Measurements from ENCODE around the gene TMSB4X.
A peak's percentile ranks its signal among the peaks of the same experiment; 100 is the strongest.
"Not testable (repeated sequence)": the region's sequence is repeated elsewhere in the genome, so short reads cannot be mapped to it uniquely, and the experiment has no call there.

The TMSB4X gene

DNA sequence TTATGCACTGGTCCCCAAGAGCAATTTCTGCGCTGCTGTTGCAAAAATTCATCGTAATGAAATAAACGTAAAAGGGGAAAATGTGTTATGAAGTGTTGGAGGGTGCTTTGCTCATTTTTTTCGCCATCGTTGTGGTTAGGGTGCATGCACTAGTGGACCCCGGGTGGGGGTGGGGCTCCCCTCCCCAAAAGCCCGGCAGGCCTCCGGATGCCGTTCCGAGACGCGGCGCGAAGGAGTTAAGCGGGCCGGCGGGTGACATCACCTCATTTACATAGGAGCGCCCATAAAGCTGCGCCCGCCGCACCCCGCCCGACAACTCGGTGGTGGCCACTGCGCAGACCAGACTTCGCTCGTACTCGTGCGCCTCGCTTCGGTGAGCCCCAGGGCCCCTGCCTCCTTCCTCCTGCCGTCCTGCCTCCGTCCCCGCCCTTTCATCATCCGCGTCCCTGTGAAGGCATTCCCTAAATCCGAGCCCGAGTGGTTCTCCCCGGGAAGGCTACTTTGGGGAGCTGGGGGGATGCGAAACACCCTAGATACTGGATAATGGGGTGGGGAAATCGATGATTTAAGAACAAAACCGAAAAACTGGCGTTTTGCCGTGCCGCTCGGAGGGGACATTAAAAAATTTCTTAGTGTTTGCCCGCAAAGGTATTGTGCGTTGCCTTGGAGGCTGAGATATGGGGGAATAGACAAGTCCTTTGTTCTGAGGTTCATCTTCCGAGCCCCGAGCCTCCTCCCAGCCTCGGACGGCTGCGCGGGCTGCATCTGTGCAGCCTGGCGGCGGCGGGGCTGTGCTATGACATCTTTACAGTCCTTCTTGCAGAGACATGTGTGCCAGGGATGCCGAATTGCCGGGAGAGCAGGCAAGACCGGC is at the start of gene TMSB4X:
Gene TMSB4X, plus strand, starts transcription at position 315 of the 874 bp plus-strand sequence.
- DNase-seq: peak; percentile 90

DNA sequence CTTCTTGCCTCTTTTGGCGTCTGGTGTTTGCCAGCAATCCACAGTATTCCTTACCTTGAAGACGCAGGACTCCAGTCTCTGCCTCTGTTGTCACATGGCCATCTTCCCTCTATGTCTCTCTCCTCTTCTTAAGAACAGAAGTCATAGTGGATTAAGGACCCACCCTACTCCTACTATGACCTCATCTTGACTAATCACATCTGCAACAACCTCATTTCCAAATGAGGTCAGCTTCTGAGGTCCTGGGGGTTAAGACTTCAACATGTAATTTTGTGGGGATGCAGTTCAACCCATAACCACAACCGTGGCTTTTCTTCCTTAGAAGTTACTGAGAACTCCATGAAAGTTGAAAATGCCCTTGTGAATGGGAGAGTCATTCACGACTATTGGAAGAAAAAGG is 45.2 kb upstream of the TMSB4X start:
- no peak for DNase-seq

DNA sequence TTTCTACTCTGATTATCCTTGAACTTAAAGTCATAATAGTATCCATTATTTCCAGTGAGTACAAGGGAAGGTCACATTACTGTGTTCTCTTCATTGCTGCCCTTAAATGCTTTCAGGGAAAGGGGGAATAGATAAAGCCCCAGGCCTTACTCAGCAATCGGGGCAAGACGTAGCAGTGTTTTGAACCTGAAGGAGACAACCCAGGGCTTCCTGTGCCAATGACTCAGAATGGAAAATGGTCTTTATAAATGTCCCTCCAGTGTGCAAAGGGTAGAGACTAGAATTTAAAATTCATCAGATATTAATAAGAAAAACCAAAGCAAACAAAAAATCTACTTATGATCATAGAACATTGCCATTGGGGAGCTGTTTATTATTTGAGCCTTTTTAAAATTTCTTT is 44.8 kb upstream of the TMSB4X start:
- DNase-seq: no peak

DNA sequence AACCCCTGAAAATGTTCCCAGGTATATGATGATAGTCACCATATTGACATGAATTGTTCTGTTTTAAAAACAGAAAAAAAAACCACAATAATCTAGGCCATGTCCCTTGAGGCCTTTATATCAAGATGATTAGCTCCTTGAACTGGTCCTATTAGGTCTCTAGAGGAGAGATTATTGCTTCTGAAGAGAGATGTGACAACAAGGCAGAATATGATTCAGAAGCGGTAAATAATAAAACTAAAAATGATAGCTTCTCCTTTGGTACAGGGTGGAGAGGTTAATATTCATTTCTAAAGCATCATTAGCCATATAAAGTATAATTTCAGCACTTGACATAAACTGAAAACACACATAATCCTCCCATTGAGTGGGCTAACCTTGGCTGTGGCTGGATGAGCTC is 42.7 kb upstream of the TMSB4X start:
- no peak for DNase-seq

DNA sequence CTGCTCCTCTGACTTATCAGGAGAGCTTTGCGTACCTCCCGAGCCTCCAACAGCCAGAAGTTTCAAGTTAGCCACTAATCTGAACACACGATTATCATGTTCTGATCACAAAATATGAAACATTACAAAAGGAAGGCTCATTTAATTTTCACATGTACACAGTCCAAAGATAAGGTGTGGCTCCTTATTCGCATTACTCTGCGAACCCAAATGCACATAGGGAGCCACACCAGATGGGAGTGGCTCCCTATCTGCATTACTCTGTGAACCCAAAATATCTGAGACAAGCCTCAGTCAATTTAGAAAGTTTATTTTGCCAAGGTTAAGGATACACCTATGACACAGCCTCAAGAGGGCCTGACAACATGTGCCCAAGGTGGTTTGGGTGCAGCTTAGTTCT is 40.1 kb upstream of the TMSB4X start:
- DNase-seq: no peak

DNA sequence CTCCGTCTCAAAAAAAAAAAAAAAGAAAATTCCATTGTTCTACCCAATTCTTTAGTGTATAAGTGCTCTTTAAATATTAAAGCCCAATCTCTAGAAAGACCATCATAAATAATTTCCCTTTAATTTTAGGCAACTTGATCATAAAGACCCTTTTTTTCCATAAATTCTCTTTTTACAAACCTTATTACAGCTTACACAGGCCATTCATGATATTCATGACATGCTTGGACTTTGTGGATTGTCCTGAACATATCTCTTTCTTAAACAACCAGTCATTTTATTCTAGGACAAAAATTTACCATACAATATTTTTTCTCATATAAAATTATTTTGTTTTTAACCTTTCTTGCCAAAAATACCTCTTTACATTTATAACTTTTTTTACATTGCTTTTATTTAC is 38.0 kb upstream of the TMSB4X start:
- DNase-seq: no peak

DNA sequence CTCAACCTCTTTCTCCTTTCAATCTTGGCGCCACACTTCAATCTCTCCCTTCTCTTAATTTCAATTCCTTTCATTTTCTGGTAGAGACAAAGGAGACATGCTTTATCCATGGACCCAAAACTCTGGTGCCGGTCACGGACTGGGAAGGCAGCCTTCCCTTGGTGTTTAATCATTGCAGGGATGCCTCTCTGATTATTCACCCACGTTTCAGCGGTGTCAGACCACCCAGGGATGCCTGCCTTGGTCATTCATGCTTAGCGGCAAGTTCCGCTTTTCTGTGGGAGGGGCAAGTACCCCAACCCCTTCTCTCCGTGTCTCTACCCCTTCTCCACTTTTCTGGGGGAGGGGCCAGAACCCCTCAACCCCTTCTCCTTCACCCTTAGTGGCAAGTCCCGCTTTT is 34.4 kb upstream of the TMSB4X start:
- not testable (repeated sequence) for DNase-seq

DNA sequence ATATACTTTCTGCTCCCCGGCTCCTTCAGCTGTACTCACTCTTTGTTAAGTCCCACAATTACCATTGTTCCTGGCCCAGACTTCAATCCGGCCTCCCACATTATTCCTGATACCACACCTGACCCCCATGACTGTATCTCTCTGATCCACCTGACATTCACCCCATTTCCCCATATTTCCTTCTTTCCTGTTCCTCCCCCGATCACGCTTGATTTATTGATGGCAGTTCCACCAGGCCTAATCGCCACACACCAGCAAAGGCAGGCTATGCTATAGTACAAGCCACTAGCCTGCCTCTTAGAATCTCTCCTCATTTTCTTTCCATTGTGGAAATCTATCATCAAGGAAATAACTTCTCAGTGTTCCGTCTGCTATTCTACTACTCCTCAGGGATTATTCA is 31.3 kb upstream of the TMSB4X start:
- DNase-seq: not testable (repeated sequence)

DNA sequence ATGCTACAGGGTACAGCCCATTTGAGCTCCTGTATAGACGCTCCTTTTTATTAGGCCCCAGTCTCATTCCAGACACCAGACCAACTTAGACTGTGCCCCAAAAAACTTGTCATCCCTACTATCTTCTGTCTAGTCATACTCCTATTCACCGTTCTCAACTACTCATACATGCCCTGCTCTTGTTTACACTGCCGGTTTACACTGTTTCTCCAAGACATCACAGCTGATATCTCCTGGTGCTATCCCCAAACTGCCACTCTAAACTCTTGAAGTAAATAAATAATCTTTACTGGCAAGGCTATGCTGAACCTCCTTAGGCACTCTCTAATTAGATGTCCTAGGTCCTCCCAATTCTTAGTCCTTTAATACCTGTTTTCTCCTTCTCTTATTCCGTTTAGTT is 30.5 kb upstream of the TMSB4X start:
- not testable (repeated sequence) for DNase-seq

DNA sequence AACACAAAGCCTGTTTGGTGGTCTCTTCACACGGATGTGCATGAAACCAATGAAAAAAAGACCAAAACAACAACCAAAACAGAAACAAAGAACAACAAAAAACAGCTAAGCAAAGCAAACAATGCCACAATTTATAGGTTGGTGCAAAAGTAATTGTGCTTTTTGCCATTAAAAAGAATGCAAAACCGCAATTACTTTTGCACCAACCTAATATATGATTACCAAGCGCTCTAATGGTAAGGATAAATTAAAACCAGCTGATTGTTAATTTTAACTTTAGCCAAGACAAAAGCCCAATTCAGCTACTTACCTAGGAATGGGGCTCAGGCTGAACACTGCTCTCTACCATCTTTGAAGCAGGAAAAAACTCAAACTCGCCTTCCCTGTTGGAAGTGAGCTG is 29.4 kb upstream of the TMSB4X start:
- DNase-seq: no peak

DNA sequence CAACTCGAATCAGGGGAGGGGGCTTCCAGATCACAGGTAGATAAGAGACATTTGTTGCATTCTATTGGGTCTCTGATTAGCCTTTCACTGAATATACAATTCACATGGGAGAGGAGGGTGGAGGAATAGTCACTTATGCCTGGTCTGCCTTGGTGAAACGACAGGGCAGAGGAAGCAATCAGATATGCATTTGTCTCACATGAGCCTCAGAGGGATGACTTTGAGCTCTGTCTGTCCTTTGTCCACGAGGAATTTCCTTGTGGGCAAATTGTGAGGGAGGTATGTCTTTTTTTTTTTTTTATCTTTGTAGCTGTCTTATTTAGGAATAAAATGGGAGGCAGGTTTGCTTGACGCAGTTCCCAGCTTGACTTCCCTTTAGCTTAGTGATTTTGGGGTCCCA is 28.5 kb upstream of the TMSB4X start:
- DNase-seq: no peak

DNA sequence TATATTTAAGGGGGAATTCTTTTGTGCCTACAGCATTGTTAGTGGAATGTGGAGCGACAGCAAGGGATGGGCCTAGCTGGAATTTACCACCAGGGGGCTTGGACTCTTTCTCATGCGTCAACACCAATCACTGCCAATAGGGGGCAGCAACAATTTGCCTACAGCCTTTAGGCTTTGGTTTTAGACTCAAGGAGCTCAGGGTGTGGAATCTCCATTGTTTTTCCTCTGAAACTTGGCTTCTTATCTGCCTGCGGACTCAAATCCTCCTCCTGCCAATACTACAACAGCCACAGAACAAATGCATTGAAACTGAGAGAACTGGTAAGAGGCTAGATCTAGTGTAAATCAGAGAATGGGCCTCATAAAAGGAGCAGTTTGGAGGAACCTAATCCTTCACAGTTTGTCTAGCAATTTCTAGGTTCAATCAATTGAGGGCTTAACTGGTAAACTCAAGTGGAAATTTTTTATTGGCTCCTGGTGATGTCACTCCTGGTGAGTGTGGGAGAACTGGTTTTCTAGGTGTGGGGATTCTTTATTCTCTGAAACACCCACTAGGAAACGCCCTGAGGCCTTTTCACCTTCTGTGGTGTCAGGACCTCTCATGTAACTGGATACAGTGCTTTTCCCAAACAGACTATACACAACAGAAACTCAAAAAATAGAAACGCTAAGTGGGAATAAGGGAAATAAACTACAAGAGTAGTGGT is 27.9 kb upstream of the TMSB4X start:
- DNase-seq: peak; percentile 86

DNA sequence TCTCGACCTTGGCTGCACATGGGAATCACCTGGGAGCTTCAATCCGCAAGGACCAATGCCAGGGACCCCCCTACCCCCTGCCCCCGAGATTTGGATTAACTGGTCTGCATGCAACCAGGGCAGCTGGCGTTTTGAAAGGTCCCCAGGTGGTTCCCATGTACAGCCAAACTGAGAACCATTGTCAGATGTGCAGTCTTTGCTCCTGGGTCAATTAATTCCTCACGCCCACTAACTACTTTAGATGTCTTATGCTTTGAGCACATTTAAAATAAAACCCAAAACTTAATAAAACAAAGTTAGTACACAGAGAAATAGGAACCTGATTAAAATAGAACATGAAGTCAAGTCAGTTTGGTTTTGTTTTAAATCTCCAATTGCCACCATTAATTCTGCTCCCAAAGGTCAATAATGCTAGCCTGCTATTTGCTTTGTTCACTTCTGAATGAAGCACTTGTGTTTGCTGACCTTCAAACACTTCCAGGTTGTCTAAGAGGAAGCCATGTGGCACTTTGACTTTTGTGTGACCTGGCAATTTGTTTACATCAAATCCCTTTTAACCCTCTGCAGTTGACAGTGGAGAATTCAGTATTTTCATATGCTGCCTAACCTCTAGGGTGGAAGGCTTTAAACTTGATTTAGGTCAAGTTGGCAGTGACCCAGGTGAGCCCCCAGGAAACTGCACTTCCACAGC is 27.2 kb upstream of the TMSB4X start:
- DNase-seq: peak; percentile 82

DNA sequence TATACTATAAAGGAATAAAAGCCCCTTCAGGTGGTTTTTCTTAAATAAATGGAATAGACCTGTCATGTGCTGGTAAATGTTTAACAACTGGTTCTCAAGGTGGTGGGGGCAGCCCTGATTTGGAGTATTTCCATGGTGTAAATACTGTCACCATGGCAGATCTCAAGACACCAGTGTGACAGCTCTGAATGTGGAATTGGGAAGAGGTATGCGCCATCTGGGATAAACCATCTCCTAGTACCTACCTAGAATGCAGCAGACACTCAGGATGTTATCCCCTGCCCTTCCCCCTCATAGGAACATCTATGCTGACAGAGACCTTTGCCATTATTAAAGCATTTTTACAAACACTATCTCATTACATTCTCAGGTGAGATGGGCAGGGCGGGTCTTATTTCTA is 26.4 kb upstream of the TMSB4X start:
- no peak for DNase-seq

DNA sequence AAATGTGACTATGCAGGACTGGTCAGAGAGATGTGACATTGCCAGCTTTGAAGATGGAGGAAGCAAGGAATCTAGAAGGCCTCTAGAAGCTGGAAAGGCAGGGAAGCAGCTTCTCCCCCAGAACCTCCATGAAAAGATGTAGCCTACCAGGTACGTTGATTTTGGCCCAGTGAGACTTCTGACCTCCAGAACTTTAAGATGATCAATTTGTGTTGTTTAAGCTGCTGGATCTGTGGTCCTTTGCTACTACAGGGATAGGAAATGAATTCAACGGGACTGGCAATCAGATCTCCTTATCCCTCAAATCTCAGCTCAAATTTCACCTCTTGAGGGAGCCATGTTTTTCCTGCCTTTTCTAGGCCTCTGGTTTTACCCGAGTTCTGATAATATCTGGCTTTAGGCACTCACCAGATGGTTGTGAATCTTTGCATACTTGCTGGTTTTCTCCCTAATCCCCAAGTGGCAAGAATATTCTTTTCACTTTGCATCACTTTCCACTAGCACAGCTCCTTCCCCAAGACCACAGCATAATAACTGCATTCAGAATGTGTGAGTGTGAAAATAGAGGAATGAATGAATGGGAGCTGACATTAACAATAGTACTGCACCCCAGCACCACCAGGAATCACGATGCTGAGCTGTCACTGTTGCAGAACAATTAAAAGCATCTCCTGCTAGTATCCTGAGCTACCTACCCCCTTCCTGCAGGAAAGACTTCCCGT is 25.5 kb upstream of the TMSB4X start:
- DNase-seq: no peak

DNA sequence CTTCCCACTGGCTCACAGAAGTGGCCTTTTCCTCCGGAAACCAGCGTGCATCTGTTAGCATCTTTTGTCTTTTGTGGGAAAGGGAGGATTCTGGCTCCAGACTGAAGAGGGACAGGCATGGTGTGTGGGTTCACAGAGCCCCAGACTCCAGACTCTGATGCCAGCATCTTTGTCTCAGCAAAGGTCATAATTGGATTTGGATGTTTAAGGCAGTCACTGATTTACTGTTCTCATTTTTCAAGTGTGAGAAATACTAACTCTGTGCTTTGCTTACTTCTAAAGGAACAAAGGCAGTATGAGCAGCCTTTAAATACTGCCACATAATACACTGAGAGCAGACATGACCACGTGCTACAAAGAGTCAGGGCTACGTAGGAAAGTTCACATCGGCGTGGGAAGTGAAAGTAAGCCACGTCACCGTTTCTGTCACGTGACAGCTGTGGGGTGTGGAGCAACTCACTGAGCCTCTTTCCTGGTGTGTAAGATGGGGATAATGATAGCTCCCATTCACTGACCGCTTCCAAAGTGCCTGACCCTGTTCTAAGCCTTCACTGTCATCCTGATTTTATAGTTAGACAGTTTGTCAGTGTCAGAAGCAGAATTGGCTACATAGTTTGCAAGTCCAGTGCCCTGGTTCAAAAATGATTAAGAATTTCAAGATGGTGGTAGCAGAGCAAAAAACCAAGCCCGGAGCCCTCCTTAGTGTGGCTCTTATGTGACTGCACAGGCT is 24.8 kb upstream of the TMSB4X start:
- DNase-seq: no peak

DNA sequence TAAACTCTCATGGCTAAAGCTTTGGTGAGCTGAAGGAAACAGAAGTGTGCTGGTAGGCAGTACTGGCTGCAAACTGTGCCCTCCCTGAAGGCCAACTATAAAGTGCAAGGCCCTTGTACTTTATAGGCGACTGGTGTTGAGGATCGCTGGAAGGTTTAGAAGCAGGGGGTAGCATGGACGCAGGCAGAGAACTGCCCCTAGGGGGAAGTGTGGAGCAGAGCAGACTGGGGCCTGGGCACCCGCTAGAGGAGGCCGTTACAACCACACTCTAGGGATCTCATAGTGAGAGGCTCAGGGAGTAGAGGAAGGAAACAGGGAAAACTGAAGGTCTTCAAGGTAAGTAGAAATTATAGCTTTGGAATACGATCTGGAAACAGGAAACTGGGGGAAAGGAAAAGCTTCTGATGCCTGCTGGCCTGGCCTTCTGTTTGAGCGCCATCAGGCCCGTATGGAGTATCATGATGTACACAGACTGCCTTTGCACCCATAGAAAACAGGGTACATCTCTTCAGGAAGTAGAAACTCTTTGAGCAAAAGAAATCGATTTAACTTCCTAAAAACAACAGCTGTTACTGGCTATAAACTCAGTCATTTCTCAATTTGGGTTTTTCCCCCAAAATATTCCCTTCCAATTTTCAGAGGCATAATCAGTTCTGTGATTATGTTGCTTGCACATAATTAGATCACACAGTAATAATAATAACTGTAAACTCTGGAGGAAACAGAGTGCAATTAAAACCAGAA is 23.9 kb upstream of the TMSB4X start:
- peak; percentile 7 for DNase-seq

DNA sequence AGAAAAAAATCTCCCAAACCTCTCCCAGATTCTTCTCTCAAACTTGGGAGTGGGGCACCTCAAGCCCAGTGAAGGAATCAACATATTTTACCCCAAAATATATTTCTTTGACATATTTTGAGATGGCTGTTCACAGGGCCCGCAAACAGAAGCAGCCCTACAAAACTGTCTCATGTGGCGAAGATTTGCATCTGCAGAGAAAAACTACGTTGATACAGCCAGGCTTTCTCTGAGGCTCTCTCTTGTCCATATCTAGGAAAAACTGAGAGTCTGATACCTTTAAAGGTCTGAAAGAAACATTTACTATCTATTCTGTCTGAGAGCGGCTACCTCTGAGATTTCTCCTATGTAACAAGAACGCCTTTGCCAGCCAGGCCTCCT is 23.3 kb upstream of the TMSB4X start:
- DNase-seq: no peak

DNA sequence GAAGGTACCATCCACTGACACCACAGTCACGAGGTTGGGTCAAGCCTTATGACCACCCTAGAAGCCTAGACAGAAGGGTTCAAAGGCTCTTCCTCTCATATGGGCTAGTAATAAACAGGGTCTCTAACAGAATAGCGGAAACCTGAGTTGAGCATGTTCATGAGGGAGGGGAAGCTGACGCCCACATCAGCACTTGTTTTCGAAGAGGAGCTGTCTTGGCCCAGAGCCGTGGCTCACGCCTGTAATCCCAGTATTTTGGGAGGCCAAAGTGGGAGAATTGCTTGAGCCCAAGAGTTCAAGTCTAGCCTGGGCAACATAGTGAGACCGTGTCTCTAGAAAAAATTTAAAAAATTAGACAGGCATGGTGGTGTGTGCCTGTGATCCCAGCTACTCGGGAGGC is 21.5 kb upstream of the TMSB4X start:
- DNase-seq: no peak

DNA sequence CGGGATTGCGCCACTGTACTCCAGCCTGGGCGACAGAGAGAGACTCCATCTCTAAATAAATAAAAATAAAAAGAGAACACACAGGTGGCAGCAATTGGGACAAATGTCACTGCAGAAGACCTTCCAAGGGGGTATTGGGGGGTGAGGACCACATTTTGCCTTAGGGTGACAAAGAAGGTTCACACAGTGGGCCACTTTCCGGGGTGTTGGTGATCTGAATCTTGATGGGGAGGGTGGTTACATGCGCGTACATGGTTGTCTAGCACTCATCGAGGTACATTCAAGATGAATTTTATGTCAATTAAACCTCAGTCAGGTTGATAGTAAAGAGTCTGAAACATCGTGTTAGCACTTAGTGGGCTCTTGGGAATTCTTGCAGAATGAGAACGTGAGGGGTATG is 20.5 kb upstream of the TMSB4X start:
- DNase-seq: no peak

DNA sequence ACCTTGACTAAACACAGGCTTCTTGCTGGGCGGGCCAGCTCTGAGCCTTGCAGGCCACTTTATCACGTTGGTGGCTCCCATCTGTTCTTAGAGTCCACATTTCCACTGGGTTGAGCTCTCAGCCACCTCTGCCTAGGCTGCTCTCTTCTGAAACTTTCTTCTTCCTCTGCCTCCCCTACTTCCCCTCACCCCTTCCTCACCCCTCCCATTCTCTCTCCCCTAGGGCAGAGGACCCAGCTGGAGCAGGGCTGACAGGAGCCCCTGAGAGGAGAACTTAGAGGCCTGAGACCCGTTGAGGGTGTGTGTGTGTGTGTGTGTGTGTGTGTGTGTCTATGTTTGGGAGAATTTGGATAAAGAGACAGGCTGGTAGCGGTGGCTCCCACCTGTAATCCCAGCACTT is 19.9 kb upstream of the TMSB4X start:
- DNase-seq: no peak

Measured in NCI-H146 (cell line).